Choroid plexus epithelial cell (primary cell): Measurements from ENCODE around the gene POLR2C.

ENCODE experiments used
- DNase-seq: peaks from one replicate; pipeline ENCODE4 v3.0.0-alpha.2; 2010; ENCODE audit warnings: low read depth
- H3K4me3 ChIP-seq: 2 replicates; pipeline ENCODE4 v1.5.1; 2011; ENCODE audit warnings: low read depth, mild to moderate bottlenecking, control low read depth, low read length, moderate library complexity
- CTCF ChIP-seq: conservative IDR thresholded peaks from 2 replicates; pipeline ENCODE4 v1.5.1; 2011; ENCODE audit warnings: low read depth, mild to moderate bottlenecking, control low read depth, inconsistent platforms, low read length, moderate library complexity

POLR2C gene

GRCh38 chr16:57462209-57462977 lies at the start of gene POLR2C:
Gene POLR2C (plus strand): TSS chr16:57462679. CDS start chr16:57462725, 46 bp downstream.
- H3K4me3 ChIP-seq, result peak within 1 kb of the TSS; percentile 96
- peak; percentile 88 for DNase-seq
- TF ChIP-seq CTCF, result peak; percentile 92

- no peak overlapping the region for H3K4me3 ChIP-seq
- DNase-seq, result no peak
- no peak for TF ChIP-seq CTCF
Measured at GRCh38 chr16:57413301-57413730, 49.2 kb upstream of the POLR2C start.

- no peak overlapping the region for H3K4me3 ChIP-seq
- no peak for DNase-seq
- TF ChIP-seq CTCF, result no peak
Measured at GRCh38 chr16:57413733-57414132, 48.7 kb upstream of the POLR2C start.

- H3K4me3 ChIP-seq, result no peak overlapping the region
- no peak for DNase-seq
- no peak for TF ChIP-seq CTCF
Measured at GRCh38 chr16:57416084-57416483, 46.4 kb upstream of the POLR2C start.

GRCh38 chr16:57419506-57419905 lies 43.0 kb upstream of the POLR2C start:
- DNase-seq, result no peak
- TF ChIP-seq CTCF, result no peak
- H3K4me3 ChIP-seq, result no peak overlapping the region

GRCh38 chr16:57422026-57422944 lies 40.2 kb upstream of the POLR2C start:
- peak; percentile 92 for TF ChIP-seq CTCF
- peak; percentile 82 for DNase-seq
- H3K4me3 ChIP-seq, result no peak overlapping the region
